Stimulated activated CD8-positive, alpha-beta memory T cell treated with anti-CD3 and anti-CD28 coated beads, Interleukin-4, amount 100 ng/mL, for 1 hour (primary cell): Measurements from ENCODE around the gene GMPR2.
"Not testable (repeated sequence)": the region's sequence is repeated elsewhere in the genome, so short reads cannot be mapped to it uniquely, and the experiment has no call there.

Experiments
- DNase-seq, 2 donors: peaks; one replicate each; pipeline ENCODE4 v3.0.0-alpha.2; 2020; ENCODE audit warnings: low read depth in 2 of 2, low spot score in 1 of 2

Gene GMPR2

GRCh38 chr14:24228902-24229301, 3.8 kb upstream of the GMPR2 start:
- DNase-seq, result no peak

- no peak for DNase-seq
These were observed 1.2 kb upstream of the GMPR2 start for GRCh38 chr14:24231263-24232120.

- peak; percentile 59 to 75 for DNase-seq
These were observed 546 bp upstream of the GMPR2 start, which contains the start of gene NEDD8 for GRCh38 chr14:24232121-24232644. TSS of gene NEDD8 (minus strand) at chr14:24232367. CDS start at chr14:24232267, 100 bp downstream.

GRCh38 chr14:24233538-24233866, 773 bp downstream of the GMPR2 start:
- DNase-seq, result no peak

- no peak for DNase-seq
These were observed 1.6 kb downstream of the GMPR2 start for GRCh38 chr14:24234095-24235005.

GRCh38 chr14:24235804-24236688, 3.3 kb downstream of the GMPR2 start:
- DNase-seq, result no peak

GRCh38 chr14:24236689-24237462, 4.1 kb downstream of the GMPR2 start:
- no peak for DNase-seq

GRCh38 chr14:24237463-24237955, 4.8 kb downstream of the GMPR2 start:
- no peak for DNase-seq

- no peak for DNase-seq
These were observed 5.4 kb downstream of the GMPR2 start for GRCh38 chr14:24238123-24238522.

- no peak for DNase-seq
These were observed 5.9 kb downstream of the GMPR2 start for GRCh38 chr14:24238527-24239037.

GRCh38 chr14:24240110-24240918, 7.6 kb downstream of the GMPR2 start:
- DNase-seq, result no peak

GRCh38 chr14:24241829-24242443, 9.2 kb downstream of the GMPR2 start:
- peak; percentile 80 to 86 for DNase-seq

- DNase-seq, result no peak
These were observed 10.7 kb downstream of the GMPR2 start for GRCh38 chr14:24243336-24243836.

GRCh38 chr14:24245350-24245749, 12.6 kb downstream of the GMPR2 start:
- DNase-seq, result not testable (repeated sequence)

GRCh38 chr14:24246765-24247212, 14.1 kb downstream of the GMPR2 start:
- no peak for DNase-seq

GRCh38 chr14:24247422-24247821, 14.7 kb downstream of the GMPR2 start:
- DNase-seq, result no peak

GRCh38 chr14:24249230-24250021, 16.7 kb downstream of the GMPR2 start:
- no peak for DNase-seq
